Fibroblast of lung (primary cell): ENCODE data around the gene C17orf114.

Experiments
- DNase-seq, 2 donors: peaks; one replicate each; pipeline versions ENCODE4 v3.0.0 to v3.0.0-alpha.2; 2010; ENCODE audit warnings: low read depth in 2 of 2
- H2AFZ ChIP-seq: 2 replicates; pipeline ENCODE4 v1.5.1; 2012; ENCODE audit warnings: low read length, control low read depth, inconsistent platforms
- H3K27ac ChIP-seq: 2 replicates; pipeline ENCODE4 v1.5.1; 2011; ENCODE audit warnings: low read length, control low read depth; ENCODE audit not compliant: insufficient read depth
- H3K27me3 ChIP-seq: 2 replicates; pipeline ENCODE4 v1.5.1; 2011; ENCODE audit warnings: mild to moderate bottlenecking, low read length; ENCODE audit not compliant: control insufficient read depth, insufficient read depth
- H3K36me3 ChIP-seq: 2 replicates; pipeline ENCODE4 v1.5.1; 2011; ENCODE audit warnings: low read length; ENCODE audit not compliant: control insufficient read depth, insufficient read depth
- H3K4me1 ChIP-seq: 2 replicates; pipeline ENCODE4 v1.5.1; 2011; ENCODE audit warnings: low read length; ENCODE audit not compliant: control insufficient read depth, insufficient read depth; ENCODE audit errors: extremely low read depth
- H3K4me2 ChIP-seq: 2 replicates; pipeline ENCODE4 v1.5.1; 2011; ENCODE audit warnings: low read length, control low read depth; ENCODE audit not compliant: insufficient read depth; ENCODE audit errors: extremely low read depth
- H3K4me3 ChIP-seq, 4 experiments: fragments of 200-600 bp in 1 of 4; sonication (generic) in 1 of 4; replicated peaks in 1 of 4; 2 replicates each; pipeline ENCODE4 v1.5.1; 2011 to 2016; ENCODE audit warnings: low read length in 4 of 4, low read depth in 3 of 4, mild to moderate bottlenecking in 3 of 4, control low read depth in 2 of 4, inconsistent platforms in 1 of 4, mixed read lengths in 1 of 4; ENCODE audit not compliant: insufficient read depth in 1 of 4; ENCODE audit errors: control extremely low read depth in 1 of 4
- H3K79me2 ChIP-seq: 2 replicates; pipeline ENCODE4 v1.5.1; 2012; ENCODE audit warnings: mild to moderate bottlenecking, low read length, inconsistent platforms; ENCODE audit not compliant: control insufficient read depth, insufficient read depth
- H3K9ac ChIP-seq: 2 replicates; pipeline ENCODE4 v1.5.1; 2011; ENCODE audit warnings: mild to moderate bottlenecking, low read length, control low read depth; ENCODE audit not compliant: insufficient read depth
- H3K9me3 ChIP-seq: 2 replicates; pipeline ENCODE4 v1.5.1; 2012; ENCODE audit warnings: low read depth, low read length; ENCODE audit not compliant: control insufficient read depth, insufficient read depth
- H4K20me1 ChIP-seq: 2 replicates; pipeline ENCODE4 v1.5.1; 2011; ENCODE audit warnings: low read length; ENCODE audit not compliant: control insufficient read depth, insufficient read depth; ENCODE audit errors: extremely low read depth
- CTCF ChIP-seq, 2 donors: IDR thresholded peaks in 1 of 2; conservative IDR thresholded peaks in 1 of 2; 1 replicate in 1 of 2; 2 replicates in 1 of 2; pipeline ENCODE4 v1.5.1; 2011 to 2012; ENCODE audit warnings: low read length in 2 of 2, control low read depth in 1 of 2, inconsistent platforms in 1 of 2, low read depth in 1 of 2, mild to moderate bottlenecking in 1 of 2
- EZH2 ChIP-seq: IDR thresholded peaks from 2 replicates; pipeline ENCODE4 v1.5.1; 2012; ENCODE audit warnings: low read length, control low read depth, mild to moderate bottlenecking; ENCODE audit errors: missing control alignments

Gene C17orf114

GRCh38 chr17:4818276-4818675 lies 16.1 kb upstream of the C17orf114 start:
- Histone ChIP-seq H3K79me2 (no peaks in the 10 kb centered on the region), H4K20me1 (no peaks in the 10 kb centered on the region), H3K27me3 (no peaks in the 10 kb centered on the region), H3K4me3 (no peak overlapping the region), H3K4me2 (no peak overlapping the region), H3K9me3 (no peaks in the 10 kb centered on the region), H3K27ac (no peak overlapping the region), H3K4me1 (no peaks in the 10 kb centered on the region), H2AFZ (no peak overlapping the region), H3K36me3 (peaks cover 5% of the 10 kb centered on the region), H3K9ac (no peak overlapping the region)
- DNase-seq = no peak
- TF ChIP-seq EZH2 (no peak), CTCF (conservative IDR thresholded peaks at IDR 0.05 in 1 of 2, IDR thresholded peaks at IDR 0.05 in 1 of 2; ENCODE audit: low read depth in 1 of 2, low read length in 2 of 2) (no peak)

GRCh38 chr17:4816826-4817225 lies 14.7 kb upstream of the C17orf114 start:
- Histone ChIP-seq H3K79me2 (no peaks in the 10 kb centered on the region), H3K9me3 (no peaks in the 10 kb centered on the region), H3K27me3 (no peaks in the 10 kb centered on the region), H3K36me3 (peaks cover 5% of the 10 kb centered on the region), H3K27ac (no peak overlapping the region), H3K9ac (no peak overlapping the region), H2AFZ (no peak overlapping the region), H3K4me3 (no peak overlapping the region), H4K20me1 (no peaks in the 10 kb centered on the region), H3K4me2 (no peak overlapping the region), H3K4me1 (no peaks in the 10 kb centered on the region)
- DNase-seq = no peak
- no peak for TF ChIP-seq CTCF (conservative IDR thresholded peaks at IDR 0.05 in 1 of 2, IDR thresholded peaks at IDR 0.05 in 1 of 2; ENCODE audit: low read depth in 1 of 2, low read length in 2 of 2)
- no peak for TF ChIP-seq EZH2

- TF ChIP-seq EZH2 (no peak), CTCF (conservative IDR thresholded peaks at IDR 0.05 in 1 of 2, IDR thresholded peaks at IDR 0.05 in 1 of 2; ENCODE audit: low read depth in 1 of 2, low read length in 2 of 2) (peak in 1 of 2 donors; percentile 44)
- DNase-seq = no peak
- H3K4me1 ChIP-seq = no peaks in the 10 kb centered on the region
- H3K79me2 ChIP-seq = no peaks in the 10 kb centered on the region
- no peak overlapping the region for H3K4me3 ChIP-seq
- no peaks in the 10 kb centered on the region for H3K27me3 ChIP-seq
- H3K27ac ChIP-seq = no peak overlapping the region
- H3K9me3 ChIP-seq = no peaks in the 10 kb centered on the region
- H3K36me3 ChIP-seq = peaks cover 9% of the 10 kb centered on the region
- H4K20me1 ChIP-seq = no peaks in the 10 kb centered on the region
- no peak overlapping the region for H3K4me2 ChIP-seq
- H3K9ac ChIP-seq = no peak overlapping the region
- no peak overlapping the region for H2AFZ ChIP-seq
These were observed 13.0 kb upstream of the C17orf114 start for GRCh38 chr17:4815043-4815675.
